SH-SY5Y (cell line): ENCODE results near the gene OSBPL10.

ENCODE experiments used
- GATA2 ChIP-seq: IDR thresholded peaks from 2 replicates; pipeline ENCODE4 v1.6.1; 2011; ENCODE audit warnings: mild to moderate bottlenecking, low read depth, low read length
- GATA3 ChIP-seq: IDR thresholded peaks from 2 replicates; pipeline ENCODE4 v1.6.1; 2011; ENCODE audit warnings: low read depth, mild to moderate bottlenecking, low read length, moderate library complexity

OSBPL10 gene, protein sequence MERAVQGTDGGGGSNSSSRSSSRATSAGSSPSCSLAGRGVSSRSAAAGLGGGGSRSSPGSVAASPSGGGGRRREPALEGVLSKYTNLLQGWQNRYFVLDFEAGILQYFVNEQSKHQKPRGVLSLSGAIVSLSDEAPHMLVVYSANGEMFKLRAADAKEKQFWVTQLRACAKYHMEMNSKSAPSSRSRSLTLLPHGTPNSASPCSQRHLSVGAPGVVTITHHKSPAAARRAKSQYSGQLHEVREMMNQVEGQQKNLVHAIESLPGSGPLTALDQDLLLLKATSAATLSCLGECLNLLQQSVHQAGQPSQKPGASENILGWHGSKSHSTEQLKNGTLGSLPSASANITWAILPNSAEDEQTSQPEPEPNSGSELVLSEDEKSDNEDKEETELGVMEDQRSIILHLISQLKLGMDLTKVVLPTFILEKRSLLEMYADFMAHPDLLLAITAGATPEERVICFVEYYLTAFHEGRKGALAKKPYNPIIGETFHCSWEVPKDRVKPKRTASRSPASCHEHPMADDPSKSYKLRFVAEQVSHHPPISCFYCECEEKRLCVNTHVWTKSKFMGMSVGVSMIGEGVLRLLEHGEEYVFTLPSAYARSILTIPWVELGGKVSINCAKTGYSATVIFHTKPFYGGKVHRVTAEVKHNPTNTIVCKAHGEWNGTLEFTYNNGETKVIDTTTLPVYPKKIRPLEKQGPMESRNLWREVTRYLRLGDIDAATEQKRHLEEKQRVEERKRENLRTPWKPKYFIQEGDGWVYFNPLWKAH

GRCh38 chr3:31981206-31982181 lies at the start of gene OSBPL10, which contains the start of gene ZNF860:
OSBPL10 (minus strand) TSS chr3:31981262; CDS start chr3:31981179, 83 bp downstream.
ZNF860 (plus strand) TSS chr3:31981750; CDS start chr3:31989080, 7,330 bp downstream.
- TF ChIP-seq GATA2 (no peak), GATA3 (no peak)

DNA sequence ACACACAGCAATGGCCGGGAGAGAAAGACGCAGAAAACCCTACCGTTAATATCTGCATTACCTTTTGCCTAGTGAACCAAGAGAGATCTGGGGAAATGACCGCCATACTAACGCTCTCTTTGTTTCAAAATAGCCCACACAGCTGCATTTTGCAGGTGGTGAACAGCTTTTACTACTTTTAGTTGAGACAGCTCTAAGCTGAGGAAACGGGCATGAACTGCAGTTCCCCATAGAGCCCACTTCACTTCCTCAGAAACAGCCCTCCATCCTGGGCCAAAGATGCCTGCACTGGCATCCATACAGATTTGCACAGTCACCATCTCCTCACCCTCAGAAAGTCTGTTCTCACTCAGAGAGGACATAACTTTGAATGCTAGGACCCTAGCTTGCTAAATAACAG lies 45.5 kb upstream of the OSBPL10 start:
- TF ChIP-seq GATA3: no peak
- TF ChIP-seq GATA2: no peak

GRCh38 chr3:32022947-32023346 lies 41.9 kb upstream of the OSBPL10 start:
- TF ChIP-seq GATA2 (no peak), GATA3 (no peak)

GRCh38 chr3:32021748-32022147 lies 40.7 kb upstream of the OSBPL10 start:
- TF ChIP-seq GATA2: no peak
- no peak for TF ChIP-seq GATA3

GRCh38 chr3:32021155-32021554 lies 40.1 kb upstream of the OSBPL10 start:
- no peak for TF ChIP-seq GATA2
- no peak for TF ChIP-seq GATA3

DNA sequence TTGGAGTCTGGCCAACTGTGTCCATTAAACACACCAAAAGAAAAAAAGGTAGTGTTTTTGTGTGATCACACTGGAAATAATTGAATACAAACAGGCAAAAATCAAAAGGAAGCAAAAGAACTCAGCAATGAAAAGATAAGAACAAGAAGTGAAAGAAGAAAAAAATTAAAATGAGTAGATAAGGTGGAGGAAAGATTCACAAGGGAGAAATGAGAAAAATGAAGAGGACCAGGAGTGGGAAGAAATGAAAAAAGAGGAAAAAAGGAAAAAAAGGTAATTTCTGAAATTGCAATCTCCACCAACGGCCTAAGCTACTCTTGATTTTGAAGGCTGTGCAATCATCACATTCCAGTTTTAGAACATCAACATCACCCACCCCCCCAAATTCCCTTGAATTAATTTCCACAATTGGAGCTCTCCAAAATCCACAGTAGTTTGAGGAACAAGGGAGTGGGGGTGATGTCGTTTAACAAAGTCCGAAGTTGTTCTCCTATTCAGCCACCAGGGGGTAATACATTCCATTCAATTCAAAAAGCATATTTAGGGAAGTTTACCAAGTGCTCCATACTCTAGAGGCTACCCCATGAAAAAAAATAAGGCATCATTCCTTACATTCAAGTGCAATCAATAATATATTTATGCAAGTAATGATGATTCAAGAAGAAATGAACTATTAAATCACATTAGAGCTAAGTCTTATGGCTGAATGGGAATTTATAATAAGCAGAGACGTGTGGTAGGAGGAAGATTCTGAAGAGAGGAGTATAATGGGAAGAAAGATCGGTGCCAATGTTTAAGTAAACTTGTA lies 37.9 kb upstream of the OSBPL10 start:
- no peak for TF ChIP-seq GATA3
- no peak for TF ChIP-seq GATA2

GRCh38 chr3:32017286-32017685 lies 36.2 kb upstream of the OSBPL10 start:
- TF ChIP-seq GATA2 (no peak), GATA3 (no peak)

GRCh38 chr3:32009957-32010356 lies 28.9 kb upstream of the OSBPL10 start:
- TF ChIP-seq GATA2 (no peak), GATA3 (no peak)

DNA sequence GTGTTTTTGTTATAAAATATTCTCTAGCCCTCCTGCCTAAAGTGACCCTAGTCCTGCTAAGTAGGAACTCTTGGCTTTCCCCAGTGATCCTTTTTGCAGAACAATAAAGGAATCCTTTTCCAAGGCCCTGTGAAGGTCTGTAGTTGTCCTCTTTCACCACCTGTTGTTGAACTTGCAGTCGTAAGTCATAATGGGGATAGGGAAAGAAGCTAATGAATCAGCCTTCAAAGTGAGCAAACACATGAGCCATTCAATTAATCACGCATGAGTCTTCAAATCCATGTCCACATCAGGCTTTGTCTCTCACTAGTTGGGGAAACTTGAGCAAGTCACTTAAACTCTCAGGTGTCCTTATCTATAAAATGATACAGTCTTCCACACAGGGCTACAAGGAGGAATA lies 28.0 kb upstream of the OSBPL10 start:
- TF ChIP-seq GATA3 (no peak), GATA2 (no peak)

- TF ChIP-seq GATA3: no peak
- TF ChIP-seq GATA2: no peak
These were observed 23.2 kb upstream of the OSBPL10 start for GRCh38 chr3:32004113-32004765.

DNA sequence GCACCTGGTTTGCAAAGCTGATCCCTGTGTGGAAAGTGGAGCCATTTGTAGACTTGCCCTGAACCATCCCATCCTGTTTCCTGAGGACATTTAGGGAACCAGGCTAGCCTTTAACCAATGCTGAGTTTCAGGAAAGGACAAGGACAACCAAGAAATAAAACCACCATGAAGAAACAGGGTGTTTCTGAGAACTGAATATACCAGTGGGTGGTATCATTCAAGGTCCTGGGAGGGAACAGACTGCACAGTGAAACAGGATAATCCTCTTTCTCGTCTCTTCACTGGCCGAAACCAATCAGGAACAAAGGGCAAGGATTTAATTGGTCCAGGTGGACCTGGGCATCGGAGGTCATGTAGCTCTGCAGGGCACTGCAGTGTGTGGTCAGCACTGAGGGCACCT lies 22.3 kb upstream of the OSBPL10 start:
- TF ChIP-seq GATA3 (no peak), GATA2 (no peak)

DNA sequence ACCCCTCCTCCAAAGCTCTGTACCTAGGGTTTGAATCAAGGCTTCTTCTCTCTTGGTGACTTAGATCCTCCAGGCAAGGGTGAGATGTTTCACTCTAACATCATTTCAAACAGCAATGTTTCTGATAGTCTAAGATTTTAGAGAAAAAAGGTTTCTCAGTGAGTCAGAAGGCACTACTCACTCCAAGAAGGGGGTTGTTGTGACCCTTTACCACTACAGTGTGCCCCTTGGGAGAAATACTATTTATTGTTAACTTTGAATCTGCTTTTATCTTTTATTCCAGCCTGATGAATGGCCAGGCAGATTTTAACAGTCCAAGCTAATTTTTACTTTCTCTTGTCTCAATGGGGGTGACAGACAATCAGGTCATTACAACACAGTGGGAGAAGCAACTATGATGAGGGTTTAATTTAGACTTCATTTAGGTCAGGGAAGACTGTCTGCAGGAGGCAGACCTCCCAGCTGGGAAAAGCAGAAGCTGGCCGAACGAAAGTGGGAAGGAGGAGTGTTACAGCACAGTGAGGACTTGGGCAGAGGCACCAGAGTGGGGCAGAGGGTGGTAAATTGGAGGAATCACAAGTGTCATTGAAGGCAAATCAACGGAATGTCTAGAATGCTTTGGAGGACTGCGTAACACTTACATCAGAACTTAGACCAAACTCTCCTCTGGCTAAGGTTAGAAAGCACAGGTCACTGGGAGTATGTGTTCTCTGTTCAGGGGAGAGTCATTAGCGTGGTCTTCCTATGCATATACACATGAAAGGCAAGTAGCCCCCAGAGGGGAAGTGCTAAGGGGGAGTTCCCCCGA lies 21.7 kb upstream of the OSBPL10 start:
- TF ChIP-seq GATA3: no peak
- no peak for TF ChIP-seq GATA2
